ENCODE measurements around the gene TOMM40. TPM values are rescaled to one million over a fixed set of nuclear protein-coding genes. Genes with fewer than 3 reads are reported as not detected.
"Not testable (repeated sequence)": the region's sequence is repeated elsewhere in the genome, so short reads cannot be mapped to it uniquely, and the experiment has no call there.

The TOMM40 gene
- polyA plus RNA-seq, 4 donors: 27.3 to 53.4 (median 43.9) TPM

- DNase-seq (ENCODE audit: low read depth in 4 of 4, low spot score in 3 of 4): no peak
These were observed 2.4 kb downstream of the TOMM40 start for GRCh38 chr19:44893332-44894051.

- DNase-seq (ENCODE audit: low read depth in 4 of 4, low spot score in 3 of 4): no peak
These were observed 3.0 kb downstream of the TOMM40 start for GRCh38 chr19:44894052-44894400.

GRCh38 chr19:44894946-44895345 lies 3.9 kb downstream of the TOMM40 start:
- no peak for DNase-seq (ENCODE audit: low read depth in 4 of 4, low spot score in 3 of 4)

GRCh38 chr19:44897835-44898234 lies 6.8 kb downstream of the TOMM40 start:
- no peak for DNase-seq (ENCODE audit: low read depth in 4 of 4, low spot score in 3 of 4)

GRCh38 chr19:44900328-44901244 lies 9.5 kb downstream of the TOMM40 start:
- DNase-seq (ENCODE audit: low read depth in 4 of 4, low spot score in 3 of 4): no peak

- DNase-seq (ENCODE audit: low read depth in 4 of 4, low spot score in 3 of 4): no peak
These were observed 12.2 kb downstream of the TOMM40 start for GRCh38 chr19:44903216-44903601.

GRCh38 chr19:44903602-44904425 lies 12.8 kb downstream of the TOMM40 start:
- no peak for DNase-seq (ENCODE audit: low read depth in 4 of 4, low spot score in 3 of 4)

- no peak for DNase-seq (ENCODE audit: low read depth in 4 of 4, low spot score in 3 of 4)
These were observed 13.5 kb downstream of the TOMM40 start for GRCh38 chr19:44904426-44904994.

- no peak for DNase-seq (ENCODE audit: low read depth in 4 of 4, low spot score in 3 of 4)
These were observed 14.5 kb downstream of the TOMM40 start, which contains the start of gene APOE for GRCh38 chr19:44905437-44906160. TSS of gene APOE (plus strand) at chr19:44905796. CDS start at chr19:44906625, 829 bp downstream.

GRCh38 chr19:44907613-44908012 lies 16.6 kb downstream of the TOMM40 start:
- no peak for DNase-seq (ENCODE audit: low read depth in 4 of 4, low spot score in 3 of 4)

- DNase-seq (ENCODE audit: low read depth in 4 of 4, low spot score in 3 of 4): no peak
These were observed 17.2 kb downstream of the TOMM40 start for GRCh38 chr19:44908074-44908835.

GRCh38 chr19:44908836-44909261 lies 17.8 kb downstream of the TOMM40 start:
- no peak for DNase-seq (ENCODE audit: low read depth in 4 of 4, low spot score in 3 of 4)

- no peak for DNase-seq (ENCODE audit: low read depth in 4 of 4, low spot score in 3 of 4)
These were observed 18.7 kb downstream of the TOMM40 start for GRCh38 chr19:44909775-44910174.

GRCh38 chr19:44911896-44912295 lies 20.8 kb downstream of the TOMM40 start:
- not testable (repeated sequence) for DNase-seq (ENCODE audit: low read depth in 4 of 4, low spot score in 3 of 4)

- DNase-seq (ENCODE audit: low read depth in 4 of 4, low spot score in 3 of 4): no peak
These were observed 21.8 kb downstream of the TOMM40 start for GRCh38 chr19:44912854-44913253.

GRCh38 chr19:44913512-44914432 lies 22.7 kb downstream of the TOMM40 start:
- not testable (repeated sequence) for DNase-seq (ENCODE audit: low read depth in 4 of 4, low spot score in 3 of 4)

GRCh38 chr19:44914433-44915206 lies 23.6 kb downstream of the TOMM40 start, which contains the start of gene APOC1:
TSS of gene APOC1 (plus strand) at chr19:44914608. CDS start at chr19:44914892, 284 bp downstream.
- DNase-seq (ENCODE audit: low read depth in 4 of 4, low spot score in 3 of 4): peak; percentile 75 to 88 (median 80)

Measured in left renal pelvis (tissue), 4 donors.